ENCODE measurements around the gene TACC2.
A peak's percentile ranks its signal among the peaks of the same experiment; 100 is the strongest.

TACC2 gene

DNA sequence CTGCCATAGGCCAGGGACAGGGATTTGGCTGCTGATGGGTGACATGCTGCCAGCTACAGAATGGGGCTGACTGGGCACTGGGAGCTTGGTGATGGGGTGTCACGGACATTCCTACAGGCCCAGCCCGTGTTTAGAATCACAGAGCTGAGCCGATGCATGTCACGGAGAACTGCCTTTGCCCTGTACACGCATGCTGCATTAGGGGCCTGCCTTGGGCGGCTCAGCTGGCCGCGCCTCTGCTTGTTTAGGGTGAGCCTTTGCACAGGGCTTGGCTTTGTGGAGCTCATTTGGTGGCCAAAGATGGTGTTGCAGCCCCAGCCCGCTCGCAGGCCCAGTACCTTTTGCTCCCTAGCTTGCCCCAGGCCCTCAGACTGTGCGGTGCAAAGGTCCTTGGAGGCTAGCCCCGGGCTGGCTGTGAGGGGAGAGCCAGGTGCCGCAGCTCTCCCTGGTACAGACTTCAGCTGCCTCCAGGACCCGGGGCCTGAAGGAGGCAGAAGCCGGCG, 173.8 kb downstream of the TACC2 start:
- peak overlapping the region; percentile 74 for H4K91ac ChIP-seq (ENCODE audit: low read length)
- no peak overlapping the region for H3K27ac ChIP-seq (ENCODE audit: low read length, poor library complexity, severe bottlenecking)
- peak overlapping the region in 1 of 2 experiments; percentile 34 for H3K23ac ChIP-seq (ENCODE audit: low read length in 2 of 2)
- peak overlapping the region in 1 of 2 experiments; percentile 85 for H3K4ac ChIP-seq (ENCODE audit: low read depth in 1 of 2, low read length in 2 of 2)
- H3K14ac ChIP-seq (ENCODE audit: low read length in 2 of 2) = peak overlapping the region in 1 of 2 experiments; percentile 35
- no peak overlapping the region for H2AK5ac ChIP-seq (ENCODE audit: low read length, severe bottlenecking)
- peak overlapping the region; percentile 77 for H3K9ac ChIP-seq (ENCODE audit: low read length)
- H3K9me3 ChIP-seq (ENCODE audit: control insufficient read depth, low read length) = no peaks in the 10 kb centered on the region
- H3K4me1 ChIP-seq (ENCODE audit: control insufficient read depth, insufficient read depth, low read depth, low read length) = peaks cover 24% of the 10 kb centered on the region
- peaks cover 0 to 8% of the 10 kb centered on the region in 2 experiments for H3K27me3 ChIP-seq (ENCODE audit: control insufficient read depth in 1 of 2, insufficient read depth in 1 of 2, low read length in 2 of 2)
- H2BK12ac ChIP-seq (ENCODE audit: low read length in 2 of 2) = no peak overlapping the region
- H2BK120ac ChIP-seq (ENCODE audit: low read depth, low read length) = no peak overlapping the region
- WGBS = 37% methylated on average over 16 of the region's 16 CpGs
- peak; percentile 40 for DNase-seq
- peaks cover 49% of the 10 kb centered on the region for H3K79me1 ChIP-seq (replicated peaks; ENCODE audit: low read length, poor library complexity, severe bottlenecking)
- H2AFZ ChIP-seq (ENCODE audit: low read depth, low read length) = no peak overlapping the region
- no peak overlapping the region for H2BK5ac ChIP-seq (ENCODE audit: low read depth, low read length, poor library complexity, severe bottlenecking)
- peak overlapping the region; percentile 67 to 89 for H3K18ac ChIP-seq (ENCODE audit: low read depth in 1 of 2, low read length in 2 of 2)
- peak overlapping the region; percentile 71 to 75 for H3K4me3 ChIP-seq (ENCODE audit: insufficient read depth in 1 of 2, low read depth in 1 of 2, low read length in 2 of 2)
- peak overlapping the region; percentile 45 for H4K8ac ChIP-seq (ENCODE audit: low read length)
- peaks cover 0 to 10% of the 10 kb centered on the region in 2 experiments for H3K36me3 ChIP-seq (ENCODE audit: control insufficient read depth in 1 of 2, insufficient read depth in 2 of 2, low read depth in 1 of 2, low read length in 2 of 2)
- peak overlapping the region; percentile 93 for H3K4me2 ChIP-seq (ENCODE audit: low read length, poor library complexity, severe bottlenecking)
- no peak overlapping the region for H2BK15ac ChIP-seq (ENCODE audit: low read depth, poor library complexity, severe bottlenecking)

DNA sequence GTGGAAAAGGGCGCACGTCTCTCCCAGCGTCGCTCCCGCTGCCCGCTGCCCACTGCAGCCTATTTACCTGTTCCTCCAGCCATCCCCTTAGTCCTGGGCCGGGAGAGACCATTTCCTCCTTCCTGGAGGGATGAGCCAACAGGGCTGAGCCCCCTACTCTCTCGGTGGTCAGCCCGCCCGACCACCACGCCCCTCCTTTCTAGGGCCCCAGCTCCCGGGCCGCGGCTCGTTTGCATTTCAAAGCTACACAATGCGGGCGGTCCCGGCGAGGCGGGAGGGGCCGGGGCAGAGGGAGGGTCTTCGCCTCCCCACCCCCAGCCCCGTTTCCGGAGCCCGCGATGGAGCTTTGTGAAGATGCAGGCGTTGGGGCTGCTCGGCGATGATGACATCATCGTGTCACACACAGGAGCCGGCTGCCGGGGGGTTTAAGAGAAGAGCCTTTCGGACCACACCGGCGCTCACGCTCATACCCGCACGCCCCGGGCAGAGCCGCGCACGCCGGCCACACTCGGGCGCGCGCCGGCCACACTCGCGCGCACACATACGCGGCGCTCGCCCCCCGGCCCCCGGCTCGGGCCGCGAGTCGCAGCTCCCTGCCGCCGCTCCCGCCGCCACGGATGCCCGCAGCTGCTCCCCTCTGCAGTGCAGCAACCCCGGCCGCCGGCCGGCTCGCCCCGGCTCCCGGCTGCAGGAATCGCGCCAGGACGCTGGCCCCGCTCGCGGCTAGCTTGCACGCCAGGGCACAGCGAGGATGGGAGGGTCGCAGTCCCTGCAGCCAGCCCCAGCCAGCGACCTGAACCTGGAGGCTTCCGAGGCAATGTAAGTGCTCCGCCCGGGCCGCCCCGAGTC, 174.4 kb downstream of the TACC2 start:
- DNase-seq = peak; percentile 60
- Histone ChIP-seq H3K4me2 (ENCODE audit: low read length, poor library complexity, severe bottlenecking) (peak overlapping the region; percentile 93), H2BK120ac (ENCODE audit: low read depth, low read length) (peak overlapping the region; percentile 42), H3K14ac (ENCODE audit: low read length in 2 of 2) (peak overlapping the region in 1 of 2 experiments; percentile 76), H3K18ac (ENCODE audit: low read depth in 1 of 2, low read length in 2 of 2) (peak overlapping the region; percentile 67 to 89), H3K9me3 (ENCODE audit: control insufficient read depth, low read length) (no peaks in the 10 kb centered on the region), H3K79me1 (replicated peaks; ENCODE audit: low read length, poor library complexity, severe bottlenecking) (peaks cover 51% of the 10 kb centered on the region), H4K8ac (ENCODE audit: low read length) (peak overlapping the region; percentile 45), H3K27me3 (ENCODE audit: control insufficient read depth in 1 of 2, insufficient read depth in 1 of 2, low read length in 2 of 2) (peaks cover 0 to 8% of the 10 kb centered on the region in 2 experiments), H2AFZ (ENCODE audit: low read depth, low read length) (peak overlapping the region; percentile 16), H2AK5ac (ENCODE audit: low read length, severe bottlenecking) (no peak overlapping the region), H3K4me1 (ENCODE audit: control insufficient read depth, insufficient read depth, low read depth, low read length) (peaks cover 24% of the 10 kb centered on the region), H3K36me3 (ENCODE audit: control insufficient read depth in 1 of 2, insufficient read depth in 2 of 2, low read depth in 1 of 2, low read length in 2 of 2) (peaks cover 0 to 10% of the 10 kb centered on the region in 2 experiments), H4K91ac (ENCODE audit: low read length) (peak overlapping the region; percentile 74), H3K27ac (ENCODE audit: low read length, poor library complexity, severe bottlenecking) (no peak overlapping the region), H3K9ac (ENCODE audit: low read length) (peak overlapping the region; percentile 77), H2BK15ac (ENCODE audit: low read depth, poor library complexity, severe bottlenecking) (peak overlapping the region; percentile 52), H2BK5ac (ENCODE audit: low read depth, low read length, poor library complexity, severe bottlenecking) (no peak overlapping the region), H3K23ac (ENCODE audit: low read length in 2 of 2) (peak overlapping the region; percentile 27 to 90), H3K4me3 (ENCODE audit: insufficient read depth in 1 of 2, low read depth in 1 of 2, low read length in 2 of 2) (peak overlapping the region; percentile 71 to 75), H3K4ac (ENCODE audit: low read depth in 1 of 2, low read length in 2 of 2) (peak overlapping the region in 1 of 2 experiments; percentile 85), H2BK12ac (ENCODE audit: low read length in 2 of 2) (peak overlapping the region in 1 of 2 experiments; percentile 25)
- WGBS = 3% methylated on average over 80 of the region's 89 CpGs

DNA sequence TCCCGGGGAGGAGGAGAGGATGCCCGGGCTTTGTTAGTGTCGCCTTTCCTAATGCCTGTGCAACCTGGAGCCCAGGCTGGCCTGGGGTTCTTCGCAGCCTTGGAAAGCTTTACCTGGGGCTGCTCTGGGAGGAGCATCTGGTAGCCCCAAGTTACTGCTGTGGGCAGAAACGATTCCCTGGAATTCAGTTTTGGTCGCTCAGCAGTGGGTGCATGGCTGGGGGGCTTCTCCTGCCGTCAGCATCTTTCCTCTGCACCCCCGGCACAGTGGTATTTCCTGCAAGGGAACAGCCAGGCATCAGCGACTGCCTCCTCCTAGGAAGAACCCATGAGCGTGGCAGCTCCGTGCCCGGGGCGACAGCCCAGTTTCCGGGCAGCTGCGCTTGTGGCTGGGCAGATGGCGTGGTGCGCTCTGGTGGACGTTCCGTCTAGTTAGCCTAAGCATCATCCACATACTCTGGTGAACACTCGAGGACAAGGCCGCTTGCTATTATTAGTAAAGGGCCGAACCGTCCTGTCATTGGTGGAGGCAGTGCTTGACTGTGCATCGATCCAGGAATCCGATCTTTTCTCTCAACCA, 175.1 kb downstream of the TACC2 start:
- H2AFZ ChIP-seq (ENCODE audit: low read depth, low read length) = no peak overlapping the region
- no peak overlapping the region for H2AK5ac ChIP-seq (ENCODE audit: low read length, severe bottlenecking)
- H3K9ac ChIP-seq (ENCODE audit: low read length) = peak overlapping the region; percentile 77
- peak overlapping the region; percentile 10 for H4K8ac ChIP-seq (ENCODE audit: low read length)
- H3K23ac ChIP-seq (ENCODE audit: low read length in 2 of 2) = peak overlapping the region in 1 of 2 experiments; percentile 27
- H2BK15ac ChIP-seq (ENCODE audit: low read depth, poor library complexity, severe bottlenecking) = no peak overlapping the region
- H2BK120ac ChIP-seq (ENCODE audit: low read depth, low read length) = no peak overlapping the region
- DNase-seq = peak; percentile 51
- H3K18ac ChIP-seq (ENCODE audit: low read depth in 1 of 2, low read length in 2 of 2) = peak overlapping the region; percentile 37 to 41
- H3K9me3 ChIP-seq (ENCODE audit: control insufficient read depth, low read length) = no peaks in the 10 kb centered on the region
- H3K4ac ChIP-seq (ENCODE audit: low read depth in 1 of 2, low read length in 2 of 2) = peak overlapping the region in 1 of 2 experiments; percentile 42
- no peak overlapping the region for H4K91ac ChIP-seq (ENCODE audit: low read length)
- 34% methylated on average over 25 of the region's 25 CpGs for WGBS
- H3K4me1 ChIP-seq (ENCODE audit: control insufficient read depth, insufficient read depth, low read depth, low read length) = peaks cover 24% of the 10 kb centered on the region
- peak overlapping the region in 1 of 2 experiments; percentile 1 for H2BK12ac ChIP-seq (ENCODE audit: low read length in 2 of 2)
- H3K79me1 ChIP-seq (replicated peaks; ENCODE audit: low read length, poor library complexity, severe bottlenecking) = peaks cover 46% of the 10 kb centered on the region
- peak overlapping the region; percentile 71 to 75 for H3K4me3 ChIP-seq (ENCODE audit: insufficient read depth in 1 of 2, low read depth in 1 of 2, low read length in 2 of 2)
- peak overlapping the region in 1 of 2 experiments; percentile 55 for H3K14ac ChIP-seq (ENCODE audit: low read length in 2 of 2)
- no peak overlapping the region for H2BK5ac ChIP-seq (ENCODE audit: low read depth, low read length, poor library complexity, severe bottlenecking)
- peak overlapping the region; percentile 93 for H3K4me2 ChIP-seq (ENCODE audit: low read length, poor library complexity, severe bottlenecking)
- peaks cover 0 to 6% of the 10 kb centered on the region in 2 experiments for H3K36me3 ChIP-seq (ENCODE audit: control insufficient read depth in 1 of 2, insufficient read depth in 2 of 2, low read depth in 1 of 2, low read length in 2 of 2)
- no peak overlapping the region for H3K27ac ChIP-seq (ENCODE audit: low read length, poor library complexity, severe bottlenecking)
- peaks cover 0 to 8% of the 10 kb centered on the region in 2 experiments for H3K27me3 ChIP-seq (ENCODE audit: control insufficient read depth in 1 of 2, insufficient read depth in 1 of 2, low read length in 2 of 2)

Measured in mesenchymal stem cell (in vitro differentiated cells and primary cell).